DOHH2 (cell line): ENCODE data around the gene OGG1.

Source experiments
- H3F3A ChIP-seq: fragments of 200-600 bp; sonication (generic), shearing (Covaris generic); 2 replicates; pipeline ENCODE4 v1.6.0; 2016; ENCODE audit warnings: antibody characterized with exemption, mild to moderate bottlenecking; ENCODE audit not compliant: control insufficient read depth, insufficient read depth
- H3K27ac ChIP-seq: fragments of 200-600 bp; sonication (generic); 2 replicates; pipeline ENCODE4 v1.5.1; 2014; ENCODE audit warnings: low read depth, mild to moderate bottlenecking, low read length, moderate library complexity
- H3K27me3 ChIP-seq: fragments of 200-600 bp; sonication (generic); 2 replicates; pipeline ENCODE4 v1.6.1; 2014; ENCODE audit warnings: mild to moderate bottlenecking, low read length, mixed read lengths; ENCODE audit not compliant: control insufficient read depth
- H3K36me3 ChIP-seq: fragments of 200-600 bp; sonication (generic); 2 replicates; pipeline ENCODE4 v1.6.1; 2014; ENCODE audit warnings: mild to moderate bottlenecking, low read length, moderate library complexity, mixed read lengths; ENCODE audit not compliant: control insufficient read depth
- H3K4me1 ChIP-seq: fragments of 200-600 bp; sonication (generic); 2 replicates; pipeline ENCODE4 v1.6.1; 2014; ENCODE audit warnings: mild to moderate bottlenecking, low read length, mixed read lengths; ENCODE audit not compliant: control insufficient read depth
- H3K4me2 ChIP-seq: fragments of 200-600 bp; sonication (generic); 2 replicates; pipeline ENCODE4 v1.6.0; 2014; ENCODE audit warnings: mild to moderate bottlenecking, low read length, moderate library complexity
- H3K4me3 ChIP-seq: fragments of 200-600 bp; sonication (generic); 2 replicates; pipeline ENCODE4 v1.5.1; 2014; ENCODE audit warnings: mild to moderate bottlenecking, low read length, mixed read lengths
- H3K79me2 ChIP-seq: fragments of 200-600 bp; sonication (generic); 2 replicates; pipeline ENCODE4 v1.6.1; 2014; ENCODE audit warnings: mild to moderate bottlenecking, low read length, mixed read lengths; ENCODE audit not compliant: control insufficient read depth
- H3K9me2 ChIP-seq: fragments of 200-600 bp; sonication (generic); replicated peaks from 2 replicates; pipeline ENCODE4 v1.6.1; 2014; ENCODE audit warnings: mild to moderate bottlenecking, low read length, mixed read lengths; ENCODE audit not compliant: control insufficient read depth
- H3K9me3 ChIP-seq: fragments of 200-600 bp; sonication (generic); 2 replicates; pipeline ENCODE4 v1.6.1; 2014; ENCODE audit warnings: antibody characterized with exemption, low read length, mixed read lengths; ENCODE audit not compliant: control insufficient read depth, insufficient read depth
- H4K20me1 ChIP-seq: fragments of 200-600 bp; sonication (generic); 2 replicates; pipeline ENCODE4 v1.6.0; 2014; ENCODE audit warnings: low read depth, mild to moderate bottlenecking, antibody characterized with exemption, low read length, moderate library complexity; ENCODE audit not compliant: control insufficient read depth, insufficient read depth
- CTCF ChIP-seq: fragments of 200-600 bp; sonication (generic); IDR thresholded peaks from one replicate; pipeline ENCODE4 v1.5.1; 2014; ENCODE audit warnings: antibody characterized with exemption, mild to moderate bottlenecking, low read depth, low read length; ENCODE audit not compliant: poor library complexity, severe bottlenecking
- EZH2phosphoT487 ChIP-seq: fragments of 200-600 bp; sonication (generic); IDR thresholded peaks from 2 replicates; pipeline ENCODE4 v1.6.1; 2017; ENCODE audit warnings: borderline replicate concordance, mild to moderate bottlenecking, antibody characterized with exemption, low read length, moderate library complexity, mixed read lengths

The OGG1 gene

GRCh38 chr3:9776896-9777693, 27.3 kb downstream of the OGG1 start:
- TF ChIP-seq EZH2phosphoT487 (no peak), CTCF (no peak)
- no peaks in the 10 kb centered on the region for H4K20me1 ChIP-seq
- H3K4me1 ChIP-seq, result peaks cover 61% of the 10 kb centered on the region
- no peaks in the 10 kb centered on the region for H3K79me2 ChIP-seq
- H3K9me2 ChIP-seq, result no peaks in the 10 kb centered on the region
- no peaks in the 10 kb centered on the region for H3K9me3 ChIP-seq
- H3K36me3 ChIP-seq, result peaks cover 21% of the 10 kb centered on the region
- H3K4me2 ChIP-seq, result no peak overlapping the region
- H3F3A ChIP-seq, result peaks cover 22% of the 10 kb centered on the region
- H3K4me3 ChIP-seq, result no peak overlapping the region
- H3K27ac ChIP-seq, result no peak overlapping the region
- no peaks in the 10 kb centered on the region for H3K27me3 ChIP-seq

GRCh38 chr3:9777694-9778021, 27.9 kb downstream of the OGG1 start:
- Histone ChIP-seq H3K36me3 (peaks cover 27% of the 10 kb centered on the region), H3K4me1 (peaks cover 66% of the 10 kb centered on the region), H3K9me3 (no peaks in the 10 kb centered on the region), H3K4me3 (no peak overlapping the region), H3K9me2 (no peaks in the 10 kb centered on the region), H3K27ac (no peak overlapping the region), H3K79me2 (no peaks in the 10 kb centered on the region), H4K20me1 (no peaks in the 10 kb centered on the region), H3K4me2 (no peak overlapping the region), H3K27me3 (no peaks in the 10 kb centered on the region), H3F3A (peaks cover 26% of the 10 kb centered on the region)
- no peak for TF ChIP-seq CTCF
- TF ChIP-seq EZH2phosphoT487, result no peak

GRCh38 chr3:9778143-9779074, 28.7 kb downstream of the OGG1 start:
- no peaks in the 10 kb centered on the region for H3K9me2 ChIP-seq
- TF ChIP-seq EZH2phosphoT487, result no peak
- no peak for TF ChIP-seq CTCF

More at GRCh38 chr3:9778143-9779074, 28.7 kb downstream of the OGG1 start:
- Histone ChIP-seq H3K4me1 (peaks cover 70% of the 10 kb centered on the region), H3K4me2 (peak overlapping the region; percentile 95), H3K27me3 (no peaks in the 10 kb centered on the region), H3K79me2 (no peaks in the 10 kb centered on the region), H3K9me3 (no peaks in the 10 kb centered on the region), H4K20me1 (no peaks in the 10 kb centered on the region), H3K27ac (peak overlapping the region; percentile 99), H3K36me3 (peaks cover 29% of the 10 kb centered on the region), H3K4me3 (no peak overlapping the region; the same call in 1 of the 2 replicates), H3F3A (peaks cover 30% of the 10 kb centered on the region)
